ENCODE measurements around the gene SPOCK3. TPM values are rescaled to one million over a fixed set of nuclear protein-coding genes. Genes with fewer than 3 reads are reported as not detected.

The SPOCK3 gene
- total RNA-seq, 2 experiments from 2014 or later: not detected

DNA sequence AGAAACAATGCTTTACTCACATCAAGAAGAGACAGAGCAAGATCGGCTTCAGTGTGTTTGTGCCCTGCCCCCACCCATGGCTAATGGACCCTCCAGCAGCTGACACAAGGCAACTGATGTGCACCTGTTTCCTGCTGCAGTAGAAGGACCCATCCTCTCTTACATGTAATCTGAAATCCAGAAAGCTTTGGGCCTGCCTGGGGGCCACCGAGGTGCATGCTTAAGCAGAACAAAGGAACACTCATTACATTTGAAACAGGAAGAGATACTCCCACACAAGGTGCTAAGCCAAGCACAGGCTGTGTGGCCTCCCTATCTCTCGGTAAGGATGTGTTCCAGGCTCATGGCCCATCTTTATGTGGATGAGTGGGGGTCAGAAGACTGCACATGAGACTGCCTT is 338.0 kb downstream of the SPOCK3 start:
- H2AFZ ChIP-seq (ENCODE audit: low read length): no peak overlapping the region
- no TSS peak for BruUV-seq (replicated peaks)
- no peaks in the 10 kb centered on the region for H3K79me2 ChIP-seq (ENCODE audit: insufficient read depth, low read depth, low read length)
- no peak for TF ChIP-seq EZH2phosphoT487 (IDR thresholded peaks at IDR 0.05; ENCODE audit: borderline replicate concordance, low read depth, low read length)
- TF ChIP-seq, protein P1, sequence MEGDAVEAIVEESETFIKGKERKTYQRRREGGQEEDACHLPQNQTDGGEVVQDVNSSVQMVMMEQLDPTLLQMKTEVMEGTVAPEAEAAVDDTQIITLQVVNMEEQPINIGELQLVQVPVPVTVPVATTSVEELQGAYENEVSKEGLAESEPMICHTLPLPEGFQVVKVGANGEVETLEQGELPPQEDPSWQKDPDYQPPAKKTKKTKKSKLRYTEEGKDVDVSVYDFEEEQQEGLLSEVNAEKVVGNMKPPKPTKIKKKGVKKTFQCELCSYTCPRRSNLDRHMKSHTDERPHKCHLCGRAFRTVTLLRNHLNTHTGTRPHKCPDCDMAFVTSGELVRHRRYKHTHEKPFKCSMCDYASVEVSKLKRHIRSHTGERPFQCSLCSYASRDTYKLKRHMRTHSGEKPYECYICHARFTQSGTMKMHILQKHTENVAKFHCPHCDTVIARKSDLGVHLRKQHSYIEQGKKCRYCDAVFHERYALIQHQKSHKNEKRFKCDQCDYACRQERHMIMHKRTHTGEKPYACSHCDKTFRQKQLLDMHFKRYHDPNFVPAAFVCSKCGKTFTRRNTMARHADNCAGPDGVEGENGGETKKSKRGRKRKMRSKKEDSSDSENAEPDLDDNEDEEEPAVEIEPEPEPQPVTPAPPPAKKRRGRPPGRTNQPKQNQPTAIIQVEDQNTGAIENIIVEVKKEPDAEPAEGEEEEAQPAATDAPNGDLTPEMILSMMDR (conservative IDR thresholded peaks at IDR 0.05; ENCODE audit: low read length): no peak
- no peaks in the 10 kb centered on the region for H3K9me2 ChIP-seq (ENCODE audit: insufficient read depth, low read length)
- ChIA-PET CTCF (ENCODE audit: unreplicated experiment) (no interaction called here), POLR2A (no interaction called here)
- H3K27ac ChIP-seq (ENCODE audit: low read depth, low read length, poor library complexity, severe bottlenecking): no peak overlapping the region
- no peak for DNase-seq (ENCODE audit: low spot score)
- no peak overlapping the region for H3K4me3 ChIP-seq (ENCODE audit: low read depth, low read length, poor library complexity, severe bottlenecking)
- H3K9me3 ChIP-seq (ENCODE audit: low read length): no peaks in the 10 kb centered on the region
- no peaks in the 10 kb centered on the region for H3K36me3 ChIP-seq (ENCODE audit: insufficient read depth, low read length)
- intact Hi-C loops (cut with micrococcal nuclease; ENCODE audit: unreplicated experiment): no loop called here
- no peaks in the 10 kb centered on the region for H3K4me1 ChIP-seq (ENCODE audit: insufficient read depth, low read length, poor library complexity, severe bottlenecking)
- no peak overlapping the region for H3K4me2 ChIP-seq (ENCODE audit: low read length)
- H4K20me1 ChIP-seq (ENCODE audit: insufficient read depth, low read length): no peaks in the 10 kb centered on the region

DNA sequence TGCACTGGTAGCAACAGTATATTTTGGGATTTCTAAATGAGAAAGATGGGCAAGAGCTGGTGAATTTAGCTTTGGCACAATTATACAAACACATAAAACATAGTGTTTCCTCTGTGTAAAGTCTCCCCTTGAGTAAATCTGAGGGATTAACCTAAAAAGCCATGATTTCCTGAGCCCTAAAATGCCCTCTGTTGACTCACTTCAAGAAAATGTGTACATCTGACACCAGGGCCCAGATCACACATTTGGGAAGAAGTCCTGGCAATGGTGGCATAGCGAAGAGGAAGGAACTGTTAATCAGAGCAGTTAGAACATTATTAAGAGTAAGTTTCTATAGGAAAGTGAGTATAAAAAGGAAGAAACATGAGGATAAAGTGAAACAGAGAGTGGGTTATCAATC is 338.5 kb downstream of the SPOCK3 start:
- TF ChIP-seq EZH2phosphoT487 (IDR thresholded peaks at IDR 0.05; ENCODE audit: borderline replicate concordance, low read depth, low read length): no peak
- TF ChIP-seq, protein P1 (conservative IDR thresholded peaks at IDR 0.05; ENCODE audit: low read length): no peak
- Histone ChIP-seq H3K4me3 (ENCODE audit: low read depth, low read length, poor library complexity, severe bottlenecking) (no peak overlapping the region), H3K9me3 (ENCODE audit: low read length) (no peaks in the 10 kb centered on the region), H3K27ac (ENCODE audit: low read depth, low read length, poor library complexity, severe bottlenecking) (no peak overlapping the region), H4K20me1 (ENCODE audit: insufficient read depth, low read length) (no peaks in the 10 kb centered on the region), H3K9me2 (ENCODE audit: insufficient read depth, low read length) (no peaks in the 10 kb centered on the region), H3K79me2 (ENCODE audit: insufficient read depth, low read depth, low read length) (no peaks in the 10 kb centered on the region), H3K4me2 (ENCODE audit: low read length) (no peak overlapping the region), H2AFZ (ENCODE audit: low read length) (no peak overlapping the region), H3K4me1 (ENCODE audit: insufficient read depth, low read length, poor library complexity, severe bottlenecking) (no peaks in the 10 kb centered on the region), H3K36me3 (ENCODE audit: insufficient read depth, low read length) (no peaks in the 10 kb centered on the region)
- ChIA-PET POLR2A (interaction anchor here (0.6 kb wide), 1 partner anchor 14 kb away, joined by 5 read pairs; no protein-coding TSS in a partner anchor), CTCF (ENCODE audit: unreplicated experiment) (no interaction called here)
- intact Hi-C loops (cut with micrococcal nuclease; ENCODE audit: unreplicated experiment): no loop called here
- DNase-seq (ENCODE audit: low spot score): no peak
- BruUV-seq (replicated peaks): no TSS peak

GRCh38 chr4:166887457-166887856 is 346.8 kb downstream of the SPOCK3 start:
- H3K9me2 ChIP-seq (ENCODE audit: insufficient read depth, low read length): no peaks in the 10 kb centered on the region
- POLR2A ChIA-PET: interaction anchor here (0.6 kb wide), 1 partner anchor 839 kb away, joined by 4 read pairs; no protein-coding TSS in a partner anchor
- no peaks in the 10 kb centered on the region for H3K4me1 ChIP-seq (ENCODE audit: insufficient read depth, low read length, poor library complexity, severe bottlenecking)

More at GRCh38 chr4:166887457-166887856, 346.8 kb downstream of the SPOCK3 start:
- Histone ChIP-seq H3K27ac (ENCODE audit: low read depth, low read length, poor library complexity, severe bottlenecking) (no peak overlapping the region), H3K4me2 (ENCODE audit: low read length) (no peak overlapping the region), H3K36me3 (ENCODE audit: insufficient read depth, low read length) (no peaks in the 10 kb centered on the region), H3K4me3 (ENCODE audit: low read depth, low read length, poor library complexity, severe bottlenecking) (no peak overlapping the region), H3K9me3 (ENCODE audit: low read length) (no peaks in the 10 kb centered on the region), H4K20me1 (ENCODE audit: insufficient read depth, low read length) (no peaks in the 10 kb centered on the region), H3K79me2 (ENCODE audit: insufficient read depth, low read depth, low read length) (no peaks in the 10 kb centered on the region), H2AFZ (ENCODE audit: low read length) (no peak overlapping the region)
- TF ChIP-seq, protein P1 (conservative IDR thresholded peaks at IDR 0.05; ENCODE audit: low read length): no peak
- no peak for TF ChIP-seq EZH2phosphoT487 (IDR thresholded peaks at IDR 0.05; ENCODE audit: borderline replicate concordance, low read depth, low read length)
- intact Hi-C loops (cut with micrococcal nuclease; ENCODE audit: unreplicated experiment): no loop called here
- BruUV-seq (replicated peaks): no TSS peak
- CTCF ChIA-PET (ENCODE audit: unreplicated experiment): no interaction called here
- no peak for DNase-seq (ENCODE audit: low spot score)
